Thyroid gland (tissue), 4 donors: Measurements from ENCODE around the gene RNF220.

Experiments used
- POLR2A ChIP-seq, 2 donors: fragments of 450-650 bp; IDR thresholded peaks; one replicate each; pipeline ENCODE4 v1.6.1; 2017; ENCODE audit warnings: antibody characterized with exemption in 2 of 2, mild to moderate bottlenecking in 2 of 2, moderate library complexity in 1 of 2
- TF ChIP-seq, protein P1 (sequence below), 6 experiments: fragments of 200-600 bp in 3 of 6; fragments of 450-650 bp in 3 of 6; sonication (generic) in 3 of 6; IDR thresholded peaks; one replicate each; pipeline ENCODE4 v1.5.1; 2016 to 2019; ENCODE audit warnings: antibody characterized with exemption in 6 of 6, mild to moderate bottlenecking in 2 of 6, inconsistent platforms in 1 of 6, moderate library complexity in 1 of 6

DNA sequence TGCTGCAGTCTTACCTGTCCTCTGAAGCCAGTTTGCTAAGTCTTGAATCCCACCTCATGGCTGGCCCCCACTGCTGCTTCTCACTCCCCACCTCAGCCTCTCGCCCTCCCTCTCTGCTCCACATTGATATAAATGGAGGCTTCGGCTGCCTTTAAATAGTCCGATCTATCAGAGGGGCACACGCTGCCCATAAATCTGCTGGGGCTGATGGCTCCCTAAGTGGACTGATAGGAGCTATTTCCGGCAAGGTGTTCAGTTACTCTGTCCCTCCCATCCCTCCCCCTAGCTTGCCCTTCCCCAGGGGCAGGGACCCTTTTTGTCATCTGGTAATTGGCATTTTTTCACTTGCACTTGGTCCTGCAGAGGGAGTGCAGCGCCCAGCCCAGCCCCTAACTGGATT is 160.8 kb downstream of the RNF220 start:
- TF ChIP-seq, protein P1, sequence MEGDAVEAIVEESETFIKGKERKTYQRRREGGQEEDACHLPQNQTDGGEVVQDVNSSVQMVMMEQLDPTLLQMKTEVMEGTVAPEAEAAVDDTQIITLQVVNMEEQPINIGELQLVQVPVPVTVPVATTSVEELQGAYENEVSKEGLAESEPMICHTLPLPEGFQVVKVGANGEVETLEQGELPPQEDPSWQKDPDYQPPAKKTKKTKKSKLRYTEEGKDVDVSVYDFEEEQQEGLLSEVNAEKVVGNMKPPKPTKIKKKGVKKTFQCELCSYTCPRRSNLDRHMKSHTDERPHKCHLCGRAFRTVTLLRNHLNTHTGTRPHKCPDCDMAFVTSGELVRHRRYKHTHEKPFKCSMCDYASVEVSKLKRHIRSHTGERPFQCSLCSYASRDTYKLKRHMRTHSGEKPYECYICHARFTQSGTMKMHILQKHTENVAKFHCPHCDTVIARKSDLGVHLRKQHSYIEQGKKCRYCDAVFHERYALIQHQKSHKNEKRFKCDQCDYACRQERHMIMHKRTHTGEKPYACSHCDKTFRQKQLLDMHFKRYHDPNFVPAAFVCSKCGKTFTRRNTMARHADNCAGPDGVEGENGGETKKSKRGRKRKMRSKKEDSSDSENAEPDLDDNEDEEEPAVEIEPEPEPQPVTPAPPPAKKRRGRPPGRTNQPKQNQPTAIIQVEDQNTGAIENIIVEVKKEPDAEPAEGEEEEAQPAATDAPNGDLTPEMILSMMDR (IDR thresholded peaks at IDR 0.05), result no peak
- TF ChIP-seq POLR2A (IDR thresholded peaks at IDR 0.05), result no peak
